IMR-90 (cell line): ENCODE results near the gene TNK2. TPM values are rescaled to one million over a fixed set of nuclear protein-coding genes. Genes with fewer than 3 reads are reported as not detected.

Experiments used
- ATAC-seq: fragments of 200-7000 bp; cut with Tn5 transposase; 2 replicates; pipeline ENCODE4 v1.9.1; 2020; ENCODE audit warnings: low read depth, mild to moderate bottlenecking, moderate library complexity
- BruUV-seq: library from RNA; stranded (reverse); fragments of 400-500 nt; replicated peaks from 2 replicates; lab custom pipeline; 2021; lab: Mats Ljungman, UMichigan
- CTCF ChIA-PET: fragments of 300-600 bp; formaldehyde crosslinking; extraction: SDS; loops from one replicate; lab custom pipeline; 2021; ENCODE audit warnings: antibody characterized with exemption; lab: Yijun Ruan, JAX
- POLR2A ChIA-PET: fragments of 300-600 bp; sonication (Branson Sonifier 250); formaldehyde crosslinking; loops from one replicate; lab custom pipeline; 2022; ENCODE audit warnings: antibody characterized with exemption; ENCODE audit not compliant: unreplicated experiment; lab: Charles Lee
- DNase-seq: peaks from one replicate; pipeline ENCODE4 v3.0.0; 2013
- H2AFZ ChIP-seq: replicated peaks from 2 replicates; pipeline ENCODE3; 2013; ENCODE audit warnings: low read length, mild to moderate bottlenecking; ENCODE audit not compliant: poor library complexity
- H2AK5ac ChIP-seq: 2 replicates; pipeline ENCODE4 v1.6.1; 2013; ENCODE audit warnings: low read depth, low read length, inconsistent platforms
- H2AK9ac ChIP-seq: replicated peaks from 2 replicates; pipeline ENCODE3; 2013; ENCODE audit warnings: mild to moderate bottlenecking, low read depth, low read length, moderate library complexity; ENCODE audit not compliant: poor library complexity
- H2BK120ac ChIP-seq: 2 replicates; pipeline ENCODE4 v1.6.1; 2013; ENCODE audit warnings: low read depth, low read length, inconsistent platforms
- H2BK15ac ChIP-seq: 3 replicates; pipeline ENCODE4 v1.6.1; 2013; ENCODE audit warnings: low read depth, low read length, inconsistent platforms
- H2BK20ac ChIP-seq: 2 replicates; pipeline ENCODE4 v1.6.1; 2013; ENCODE audit warnings: low read depth, mild to moderate bottlenecking, inconsistent platforms, low read length, moderate library complexity
- H2BK5ac ChIP-seq: 2 replicates; pipeline ENCODE4 v1.6.1; 2013; ENCODE audit warnings: mild to moderate bottlenecking, low read depth, low read length, inconsistent platforms; ENCODE audit not compliant: poor library complexity, severe bottlenecking
- H3K14ac ChIP-seq: replicated peaks from 2 replicates; pipeline ENCODE4 v1.6.1; 2013; ENCODE audit warnings: low read depth, low read length, inconsistent platforms
- H3K18ac ChIP-seq: 2 replicates; pipeline ENCODE4 v1.6.1; 2013; ENCODE audit warnings: low read depth, low read length, control low read depth
- H3K23ac ChIP-seq: 2 replicates; pipeline ENCODE4 v1.6.1; 2013; ENCODE audit warnings: low read depth, low read length, inconsistent platforms
- H3K27ac ChIP-seq: 2 replicates; pipeline ENCODE4 v1.5.1; 2013; ENCODE audit warnings: mild to moderate bottlenecking, control low read depth, low read length; ENCODE audit not compliant: insufficient read depth
- H3K27me3 ChIP-seq: 2 replicates; pipeline ENCODE4 v1.6.1; 2013; ENCODE audit warnings: low read length; ENCODE audit not compliant: control insufficient read depth, insufficient read depth
- H3K36me3 ChIP-seq: 2 replicates; pipeline ENCODE4 v1.6.1; 2013; ENCODE audit warnings: low read length, mixed read lengths; ENCODE audit not compliant: control insufficient read depth, insufficient read depth
- H3K4ac ChIP-seq: 2 replicates; pipeline ENCODE4 v1.6.1; 2013; ENCODE audit warnings: low read depth, low read length, inconsistent platforms
- H3K4me1 ChIP-seq: 2 replicates; pipeline ENCODE4 v1.6.1; 2013; ENCODE audit warnings: low read length, mixed read lengths; ENCODE audit not compliant: control insufficient read depth, insufficient read depth
- H3K4me2 ChIP-seq: 2 replicates; pipeline ENCODE4 v1.6.1; 2013; ENCODE audit warnings: low read depth, mild to moderate bottlenecking, control low read depth, low read length, moderate library complexity
- H3K4me3 ChIP-seq: 2 replicates; pipeline ENCODE4 v1.5.1; 2013; ENCODE audit warnings: low read depth, mild to moderate bottlenecking, control low read depth, low read length, moderate library complexity; ENCODE audit not compliant: insufficient read depth
- H3K56ac ChIP-seq: 2 replicates; pipeline ENCODE4 v1.6.1; 2013; ENCODE audit warnings: low read length, inconsistent platforms; ENCODE audit not compliant: insufficient read depth; ENCODE audit errors: extremely low read depth
- H3K79me1 ChIP-seq, 2 experiments: 2 replicates each; pipeline ENCODE4 v1.6.1; 2013; ENCODE audit warnings: low read length in 2 of 2, inconsistent platforms in 1 of 2, low read depth in 1 of 2
- H3K9ac ChIP-seq: 2 replicates; pipeline ENCODE4 v1.6.1; 2013; ENCODE audit warnings: low read depth, low read length, control low read depth
- H3K9me1 ChIP-seq: 2 replicates; pipeline ENCODE4 v1.6.1; 2013; ENCODE audit warnings: low read length, inconsistent platforms; ENCODE audit not compliant: insufficient read depth
- H3K9me3 ChIP-seq: 2 replicates; pipeline ENCODE4 v1.6.1; 2013; ENCODE audit warnings: low read length; ENCODE audit not compliant: control insufficient read depth, insufficient read depth
- H4K20me1 ChIP-seq: 2 replicates; pipeline ENCODE4 v1.6.1; 2013; ENCODE audit warnings: low read length, inconsistent platforms; ENCODE audit not compliant: insufficient read depth
- H4K5ac ChIP-seq: 2 replicates; pipeline ENCODE4 v1.6.1; 2013; ENCODE audit warnings: mild to moderate bottlenecking, low read depth, low read length, control low read depth
- H4K8ac ChIP-seq, 2 experiments: 2 replicates each; pipeline ENCODE4 v1.6.1; 2013; ENCODE audit warnings: low read depth in 2 of 2, low read length in 2 of 2, control low read depth in 1 of 2, inconsistent platforms in 1 of 2
- H4K91ac ChIP-seq: 2 replicates; pipeline ENCODE4 v1.6.1; 2013; ENCODE audit warnings: low read depth, low read length, inconsistent platforms; ENCODE audit not compliant: insufficient read depth
- BHLHE40 ChIP-seq: fragments of 150-350 bp; IDR thresholded peaks from 2 replicates; pipeline ENCODE4 v1.6.1; 2016; ENCODE audit warnings: mild to moderate bottlenecking, low read depth, low read length
- WGBS, 2 experiments: methylation state at CpG; one replicate each; pipeline versions ENCODE4 v1.1.5 to v1.1.7; 2013; ENCODE audit warnings: missing lambda C conversion rate in 2 of 2; ENCODE audit not compliant: insufficient read length in 1 of 2; ENCODE audit errors: extremely low coverage in 2 of 2; 5-methylcytosine and 5-hydroxymethylcytosine counted together
- dilution Hi-C: fragments of 300-500 bp; cut with HindIII; formaldehyde crosslinking; loops from one replicate; pipeline ENCODE4 v1.14.3; 2018; ENCODE audit warnings: low sequenced_read_pairs; ENCODE audit not compliant: unreplicated experiment
- in situ Hi-C: fragments of 300-500 bp; cut with MboI; formaldehyde crosslinking; loops from 3 replicates; pipeline ENCODE4 v1.14.3; 2019; ENCODE audit warnings: low sequenced_read_pairs, inconsistent platforms, mixed read lengths
- intact Hi-C: fragments of 100-400 bp; cut with micrococcal nuclease; formaldehyde crosslinking; loops from 2 replicates; pipeline ENCODE4 v1.10.0; 2022
- polyA plus RNA-seq, 3 experiments: library from polyadenylated mRNA; depleted of rRNA; stranded (reverse); fragments of >200 nt; gene quantifications; 2 replicates each; pipeline ENCODE4 v1.2.3, GENCODE V29; 2012; ENCODE audit warnings: low replicate concordance in 1 of 3
- total RNA-seq: library from RNA; depleted of rRNA; stranded (reverse); fragments of >200 nt; gene quantifications from 2 replicates; pipeline ENCODE4 v1.2.3, GENCODE V29; 2012

The TNK2 gene
- total and polyA plus RNA-seq, 2 of the 4 experiments (the other 2 are of a cell fraction), result 2.2 to 13.8 TPM

DNA sequence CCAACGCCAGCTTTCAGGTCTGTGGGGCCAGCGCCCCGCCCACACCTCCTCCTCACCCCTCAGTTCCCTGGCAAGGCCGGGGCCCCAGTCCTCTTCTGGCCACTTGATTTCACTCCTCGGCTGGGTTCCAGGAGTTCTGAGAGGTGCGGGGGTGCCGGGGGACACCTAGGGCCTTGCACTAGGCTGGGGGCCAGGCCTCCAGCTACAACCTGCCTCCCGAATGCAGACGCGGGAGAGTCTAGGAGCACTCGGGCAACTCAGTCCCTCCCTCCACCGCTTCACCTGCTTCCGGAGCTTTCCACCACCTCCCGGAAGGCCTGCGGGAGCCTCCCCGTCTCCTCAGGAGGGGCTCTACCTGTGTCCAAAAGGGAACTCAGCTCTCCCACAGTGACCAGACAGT lies 35.6 kb downstream of the TNK2 start:
- Histone ChIP-seq H3K4ac (no peak overlapping the region), H3K79me1 (peaks cover 0 to 9% of the 10 kb centered on the region in 2 experiments; a peak in 1 of 4 replicates), H3K9me3 (no peaks in the 10 kb centered on the region), H2AK5ac (no peak overlapping the region), H3K27me3 (no peaks in the 10 kb centered on the region), H3K18ac (no peak overlapping the region), H4K91ac (no peak overlapping the region), H3K4me2 (no peak overlapping the region), H3K56ac (no peak overlapping the region), H2AFZ (no peak overlapping the region), H3K36me3 (peaks cover 36% of the 10 kb centered on the region; the same call in 1 of the 2 replicates), H3K9me1 (no peaks in the 10 kb centered on the region), H3K14ac (no peak overlapping the region), H2BK120ac (no peak overlapping the region), H4K8ac (no peak overlapping the region), H4K5ac (no peak overlapping the region), H2BK15ac (no peak overlapping the region), H2BK20ac (no peak overlapping the region), H4K20me1 (no peaks in the 10 kb centered on the region), H3K27ac (no peak overlapping the region), H3K4me3 (no peak overlapping the region), H3K9ac (no peak overlapping the region), H2BK5ac (no peak overlapping the region), H2AK9ac (peak overlapping the region; percentile 28), H3K23ac (no peak overlapping the region), H3K4me1 (no peaks in the 10 kb centered on the region)
- ChIA-PET POLR2A (no interaction called here), CTCF (interaction anchor here (1.2 kb wide), 1 partner anchor 22 kb away, joined by 6 read pairs; no protein-coding TSS in a partner anchor)
- WGBS, 2 experiments, result 93% methylated on average over 9 of the region's 16 CpGs; no CpG with 5 or more reads in 1 of the 2 experiments
- in situ Hi-C loops (no loop called here), intact Hi-C loops (no loop called here), dilution Hi-C loops (no loop called here)
- BruUV-seq, result no TSS peak
- TF ChIP-seq BHLHE40, result no peak
- ATAC-seq, result no peak
- DNase-seq, result no peak
